H1 (cell line): ENCODE measurements around the gene IPO13. TPM values are rescaled to one million over a fixed set of nuclear protein-coding genes. Genes with fewer than 3 reads are reported as not detected.

Experiments used
- CBX8 ChIP-seq: fragments of 300-800, 300-1000 bp; sonication (generic); IDR thresholded peaks from 2 replicates; pipeline ENCODE4 v1.7.1; 2016; ENCODE audit warnings: low read depth, low read length, borderline replicate concordance
- CTCF ChIP-seq, 3 experiments: IDR thresholded peaks; 1 replicate in 2 of 3; 2 replicates in 1 of 3; pipeline versions ENCODE4 v1.5.1 to v1.6.1; 2011; ENCODE audit warnings: low read length in 3 of 3, mild to moderate bottlenecking in 3 of 3, inconsistent platforms in 2 of 3, low read depth in 1 of 3, moderate library complexity in 1 of 3; ENCODE audit not compliant: insufficient read depth in 1 of 3; ENCODE audit errors: control extremely low read depth in 1 of 3
- EGR1 ChIP-seq: IDR thresholded peaks from 2 replicates; pipeline ENCODE4 v1.6.1; 2011; ENCODE audit warnings: low read depth, low read length, borderline replicate concordance
- POLR2A ChIP-seq, 2 experiments: IDR thresholded peaks; 1 replicate in 1 of 2; 2 replicates in 1 of 2; pipeline ENCODE4 v1.6.1; 2011; ENCODE audit warnings: low read depth in 2 of 2, low read length in 2 of 2, mild to moderate bottlenecking in 2 of 2; ENCODE audit errors: control extremely low read depth in 1 of 2
- RAD21 ChIP-seq, 2 experiments: IDR thresholded peaks in 1 of 2; conservative IDR thresholded peaks in 1 of 2; 2 replicates each; pipeline ENCODE4 v1.6.1; 2011; ENCODE audit warnings: low read depth in 2 of 2, low read length in 2 of 2, improper control_type of control experiment in 1 of 2, inconsistent platforms in 1 of 2, mild to moderate bottlenecking in 1 of 2, moderate library complexity in 1 of 2
- TBP ChIP-seq: IDR thresholded peaks from 2 replicates; pipeline ENCODE4 v1.6.1; 2011; ENCODE audit warnings: low read depth, low read length, improper control_type of control experiment
- ZNF274 ChIP-seq: IDR thresholded peaks from 2 replicates; pipeline ENCODE4 v1.7.0; 2012; ENCODE audit warnings: low read length, borderline replicate concordance; ENCODE audit errors: extremely low read depth
- polyA plus RNA-seq, 7 experiments: library from polyadenylated mRNA; depleted of rRNA in 3 of 7; stranded (reverse) in 5 of 7; unstranded in 2 of 7; fragments of >200 nt in 5 of 7; fragments of 200-250 nt in 2 of 7; gene quantifications; 1 replicate in 5 of 7; 2 replicates in 1 of 7; 4 replicates in 1 of 7; pipeline versions ENCODE4 v1.2.1 to v1.2.3, GENCODE V29; 2011 to 2013; ENCODE audit warnings: missing spikeins in 2 of 7, mixed read lengths in 2 of 7
- total RNA-seq: library from RNA; stranded (reverse); fragmentation: NEBNext Ultra II Directional; extraction: Animal tissue kit (Norgen Biotek cat#: 25700); gene quantifications from 2 replicates; pipeline ENCODE4 v1.2.1, GENCODE V29; 2021

Gene IPO13
- total and polyA plus RNA-seq, 2 of the 8 experiments (the other 6 are each of a cell fraction or from before 2014, with no cell fraction given) = 23.0 to 27.0 TPM

GRCh38 chr1:43898981-43899380 is 47.8 kb upstream of the IPO13 start (continued):
- no peak for TF ChIP-seq CTCF (IDR thresholded peaks at IDR 0.05; ENCODE audit: control extremely low read depth in 1 of 3, insufficient read depth in 1 of 3, low read depth in 1 of 3, low read length in 3 of 3)
- no peak for TF ChIP-seq RAD21 (IDR thresholded peaks at IDR 0.05 in 1 of 2, conservative IDR thresholded peaks at IDR 0.05 in 1 of 2; ENCODE audit: low read depth in 2 of 2, low read length in 2 of 2)
- TF ChIP-seq EGR1 = no peak
- TF ChIP-seq ZNF274 = no peak
- no peak for TF ChIP-seq CBX8
- TF ChIP-seq POLR2A (IDR thresholded peaks at IDR 0.05; ENCODE audit: control extremely low read depth in 1 of 2, low read depth in 2 of 2, low read length in 2 of 2) = no peak
- no peak for TF ChIP-seq TBP
